ENCODE data around the gene TMEM247.

Gene TMEM247

DNA sequence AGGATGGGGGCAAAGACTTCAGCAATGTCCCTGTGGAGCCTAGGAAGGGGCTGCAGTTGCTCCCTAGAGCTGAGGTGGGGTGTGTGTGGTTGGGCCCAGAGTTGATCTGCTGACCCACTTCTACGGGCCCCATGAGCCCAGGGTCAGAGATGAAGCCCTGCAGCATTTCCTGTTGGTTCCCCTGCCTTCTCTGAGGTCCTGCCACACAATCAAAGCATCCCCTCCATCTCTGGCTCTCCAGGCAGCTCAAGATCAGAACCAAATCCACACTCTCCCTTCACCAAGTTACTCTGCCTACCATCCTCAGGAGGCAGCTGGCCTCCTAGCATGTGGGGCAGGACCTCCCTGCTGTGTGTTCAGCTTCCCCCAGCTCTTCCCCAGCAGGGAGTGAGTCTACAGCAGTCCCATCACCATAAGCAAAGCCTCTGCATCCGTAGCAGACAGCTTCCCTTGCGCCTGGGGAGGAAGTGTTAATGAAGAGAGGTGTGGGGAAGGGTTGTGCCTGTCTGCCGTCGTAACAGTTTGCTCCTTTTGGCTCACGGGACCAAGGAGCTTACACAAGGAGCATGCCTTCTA lies 26.9 kb downstream of the TMEM247 start:
- no peak for DNase-seq (ENCODE audit: extremely low spot score)
- POLR2A ChIA-PET = no interaction called here
- no peak for TF ChIP-seq NFRKB (IDR thresholded peaks at IDR 0.05)
- TF ChIP-seq ELF4 (IDR thresholded peaks at IDR 0.05) = no peak
- no peak for TF ChIP-seq TARDBP (IDR thresholded peaks at IDR 0.05)
- TF ChIP-seq L3MBTL2 (conservative IDR thresholded peaks at IDR 0.05) = no peak
- TF ChIP-seq LEF1 (IDR thresholded peaks at IDR 0.05; ENCODE audit: borderline replicate concordance) = no peak
- TF ChIP-seq FOXA1 (IDR thresholded peaks at IDR 0.05) = no peak
- no peak for TF ChIP-seq FOXM1 (IDR thresholded peaks at IDR 0.05; ENCODE audit: borderline replicate concordance)
- TF ChIP-seq HDGF (IDR thresholded peaks at IDR 0.05; ENCODE audit: borderline replicate concordance) = no peak
- no peak for TF ChIP-seq SP1 (IDR thresholded peaks at IDR 0.05)
- TF ChIP-seq, protein P1, sequence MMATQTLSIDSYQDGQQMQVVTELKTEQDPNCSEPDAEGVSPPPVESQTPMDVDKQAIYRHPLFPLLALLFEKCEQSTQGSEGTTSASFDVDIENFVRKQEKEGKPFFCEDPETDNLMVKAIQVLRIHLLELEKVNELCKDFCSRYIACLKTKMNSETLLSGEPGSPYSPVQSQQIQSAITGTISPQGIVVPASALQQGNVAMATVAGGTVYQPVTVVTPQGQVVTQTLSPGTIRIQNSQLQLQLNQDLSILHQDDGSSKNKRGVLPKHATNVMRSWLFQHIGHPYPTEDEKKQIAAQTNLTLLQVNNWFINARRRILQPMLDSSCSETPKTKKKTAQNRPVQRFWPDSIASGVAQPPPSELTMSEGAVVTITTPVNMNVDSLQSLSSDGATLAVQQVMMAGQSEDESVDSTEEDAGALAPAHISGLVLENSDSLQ (IDR thresholded peaks at IDR 0.05) = no peak
- no peak for TF ChIP-seq ZNF384 (IDR thresholded peaks at IDR 0.05)
- no peak for TF ChIP-seq SUZ12 (IDR thresholded peaks at IDR 0.05)
- CTCF ChIA-PET = no interaction called here

DNA sequence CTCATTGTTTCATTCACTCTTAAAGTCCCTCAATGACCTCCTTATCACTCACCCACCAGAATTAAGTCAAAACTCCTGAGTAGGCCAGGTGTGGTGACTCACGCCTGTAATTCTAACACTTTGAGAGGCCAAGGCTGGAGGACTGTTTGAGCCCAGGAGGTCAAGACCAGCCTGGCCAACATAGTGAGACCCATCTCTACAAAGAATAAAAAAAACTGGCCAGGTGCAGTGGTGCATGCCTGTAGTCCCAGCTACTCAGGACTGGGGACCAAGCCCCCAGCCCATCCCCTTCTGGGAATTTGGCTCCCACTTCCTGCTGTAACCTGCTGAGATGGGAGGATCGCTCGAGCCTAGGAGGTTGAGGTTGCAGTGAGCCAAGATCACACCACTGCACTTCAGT lies 28.9 kb downstream of the TMEM247 start:
- no peak for DNase-seq (ENCODE audit: extremely low spot score)
- ChIA-PET POLR2A (interaction anchor here (1.4 kb wide), 1 partner anchor 32 kb away, joined by 3 read pairs; no protein-coding TSS in a partner anchor), CTCF (no interaction called here)
- TF ChIP-seq SUZ12 (IDR thresholded peaks at IDR 0.05) (no peak), BHLHE40 (IDR thresholded peaks at IDR 0.05; ENCODE audit: borderline replicate concordance) (no peak), L3MBTL2 (conservative IDR thresholded peaks at IDR 0.05) (no peak), NFRKB (IDR thresholded peaks at IDR 0.05) (no peak), SP1 (IDR thresholded peaks at IDR 0.05) (no peak), FOXM1 (IDR thresholded peaks at IDR 0.05; ENCODE audit: borderline replicate concordance) (no peak), FOXK2 (IDR thresholded peaks at IDR 0.05) (no peak), ZNF384 (IDR thresholded peaks at IDR 0.05) (no peak), CTBP1 (IDR thresholded peaks at IDR 0.05; ENCODE audit: borderline replicate concordance) (no peak), TARDBP (IDR thresholded peaks at IDR 0.05) (no peak), HDGF (IDR thresholded peaks at IDR 0.05; ENCODE audit: borderline replicate concordance) (no peak), ARNT (IDR thresholded peaks at IDR 0.05) (no peak), FOXA1 (IDR thresholded peaks at IDR 0.05) (no peak), ELF4 (IDR thresholded peaks at IDR 0.05) (no peak), LEF1 (IDR thresholded peaks at IDR 0.05; ENCODE audit: borderline replicate concordance) (no peak)
- TF ChIP-seq, protein P1 (IDR thresholded peaks at IDR 0.05) = no peak

DNA sequence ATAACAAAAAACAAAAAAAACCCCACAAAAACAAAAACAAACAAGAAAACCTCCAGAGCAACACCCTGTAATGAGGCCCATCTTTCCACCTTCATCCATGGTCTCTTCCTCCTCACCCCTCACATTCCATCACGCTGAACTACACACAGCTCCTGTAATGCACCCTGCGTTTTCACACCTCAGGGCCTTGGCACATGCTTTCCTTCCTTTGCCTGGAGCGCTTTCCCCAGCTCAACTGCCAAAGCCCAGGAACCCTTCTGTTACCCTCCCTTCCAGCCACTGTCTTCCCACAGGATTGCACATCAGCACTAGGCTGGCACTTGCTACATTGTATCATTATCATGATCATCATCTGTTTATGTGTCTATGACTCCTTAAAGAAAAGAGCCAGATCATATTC lies 29.4 kb downstream of the TMEM247 start:
- TF ChIP-seq BHLHE40 (IDR thresholded peaks at IDR 0.05; ENCODE audit: borderline replicate concordance) (no peak), ARNT (IDR thresholded peaks at IDR 0.05) (no peak), NFRKB (IDR thresholded peaks at IDR 0.05) (no peak), FOXK2 (IDR thresholded peaks at IDR 0.05) (no peak), HDGF (IDR thresholded peaks at IDR 0.05; ENCODE audit: borderline replicate concordance) (no peak), L3MBTL2 (conservative IDR thresholded peaks at IDR 0.05) (no peak), FOXM1 (IDR thresholded peaks at IDR 0.05; ENCODE audit: borderline replicate concordance) (no peak), ELF4 (IDR thresholded peaks at IDR 0.05) (no peak), SUZ12 (IDR thresholded peaks at IDR 0.05) (no peak), LEF1 (IDR thresholded peaks at IDR 0.05; ENCODE audit: borderline replicate concordance) (no peak), SP1 (IDR thresholded peaks at IDR 0.05) (no peak), FOXA1 (IDR thresholded peaks at IDR 0.05) (no peak), ZNF384 (IDR thresholded peaks at IDR 0.05) (no peak), TARDBP (IDR thresholded peaks at IDR 0.05) (no peak), CTBP1 (IDR thresholded peaks at IDR 0.05; ENCODE audit: borderline replicate concordance) (no peak)
- TF ChIP-seq, protein P1 (IDR thresholded peaks at IDR 0.05) = no peak
- POLR2A ChIA-PET = no interaction called here
- DNase-seq (ENCODE audit: extremely low spot score) = no peak
- CTCF ChIA-PET = no interaction called here

DNA sequence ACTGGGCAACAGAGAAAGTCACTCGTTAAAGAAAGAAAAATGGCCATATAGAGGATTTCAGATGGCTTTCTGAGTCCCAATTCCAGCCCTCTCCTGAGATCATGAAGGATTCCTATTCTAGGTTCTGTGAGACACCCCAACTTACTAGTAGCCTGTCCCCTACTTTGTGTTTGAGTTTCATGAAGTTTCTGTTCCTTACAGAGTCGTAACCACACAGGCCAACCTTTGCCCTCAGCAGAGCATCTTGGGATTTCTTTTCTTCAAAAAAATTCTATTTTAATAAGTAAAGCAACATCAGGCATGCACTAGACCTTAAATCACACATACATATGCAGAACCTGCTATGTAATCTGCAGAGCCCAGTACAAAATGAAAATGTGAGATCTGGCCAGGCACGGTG lies 30.4 kb downstream of the TMEM247 start:
- ChIA-PET POLR2A (no interaction called here), CTCF (no interaction called here)
- no peak for TF ChIP-seq LEF1 (IDR thresholded peaks at IDR 0.05; ENCODE audit: borderline replicate concordance)
- TF ChIP-seq TARDBP (IDR thresholded peaks at IDR 0.05) = no peak
- TF ChIP-seq SUZ12 (IDR thresholded peaks at IDR 0.05) = no peak
- TF ChIP-seq ELF4 (IDR thresholded peaks at IDR 0.05) = no peak
- TF ChIP-seq FOXM1 (IDR thresholded peaks at IDR 0.05; ENCODE audit: borderline replicate concordance) = no peak
- no peak for TF ChIP-seq SP1 (IDR thresholded peaks at IDR 0.05)
- TF ChIP-seq, protein P1 (IDR thresholded peaks at IDR 0.05) = no peak
- no peak for TF ChIP-seq NFRKB (IDR thresholded peaks at IDR 0.05)
- no peak for TF ChIP-seq CTBP1 (IDR thresholded peaks at IDR 0.05; ENCODE audit: borderline replicate concordance)
- no peak for TF ChIP-seq L3MBTL2 (conservative IDR thresholded peaks at IDR 0.05)
- no peak for TF ChIP-seq FOXA1 (IDR thresholded peaks at IDR 0.05)
- no peak for TF ChIP-seq ARNT (IDR thresholded peaks at IDR 0.05)
- TF ChIP-seq BHLHE40 (IDR thresholded peaks at IDR 0.05; ENCODE audit: borderline replicate concordance) = no peak
- no peak for TF ChIP-seq FOXK2 (IDR thresholded peaks at IDR 0.05)
- no peak for DNase-seq (ENCODE audit: extremely low spot score)

DNA sequence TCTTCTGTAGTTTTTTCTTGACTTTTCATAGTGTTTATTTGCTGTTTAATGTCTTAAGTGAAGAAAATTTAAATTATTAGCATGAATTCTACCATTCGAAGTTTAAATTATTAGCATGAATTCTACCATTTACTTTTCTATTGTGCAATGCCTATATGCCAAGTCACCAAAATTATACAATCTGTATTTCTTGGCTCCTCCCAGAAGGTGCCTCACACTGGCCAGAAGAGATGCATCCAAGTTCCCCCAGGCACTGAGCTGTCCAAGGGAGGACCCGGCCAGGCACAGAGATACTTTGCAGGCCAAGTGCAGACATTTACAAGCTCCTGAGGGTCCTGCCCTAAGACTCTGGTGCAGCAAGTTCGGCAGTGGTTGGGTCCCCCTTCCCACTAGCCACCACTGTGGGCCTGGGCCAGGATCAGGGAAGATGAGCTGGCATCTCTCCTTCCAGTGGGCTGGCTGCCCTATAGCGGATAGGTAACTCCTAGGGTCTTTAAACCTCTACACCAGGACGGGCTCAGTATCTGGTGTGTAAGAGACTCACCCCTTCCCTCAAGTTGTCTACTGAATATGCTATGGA lies 31.3 kb downstream of the TMEM247 start:
- TF ChIP-seq LEF1 (IDR thresholded peaks at IDR 0.05; ENCODE audit: borderline replicate concordance) (no peak), ZNF384 (IDR thresholded peaks at IDR 0.05) (no peak), FOXA1 (IDR thresholded peaks at IDR 0.05) (no peak), HDGF (IDR thresholded peaks at IDR 0.05; ENCODE audit: borderline replicate concordance) (no peak), SP1 (IDR thresholded peaks at IDR 0.05) (no peak), L3MBTL2 (conservative IDR thresholded peaks at IDR 0.05) (no peak), SUZ12 (IDR thresholded peaks at IDR 0.05) (no peak), BHLHE40 (IDR thresholded peaks at IDR 0.05; ENCODE audit: borderline replicate concordance) (no peak), NFRKB (IDR thresholded peaks at IDR 0.05) (no peak), ARNT (IDR thresholded peaks at IDR 0.05) (no peak), ELF4 (IDR thresholded peaks at IDR 0.05) (no peak), FOXM1 (IDR thresholded peaks at IDR 0.05; ENCODE audit: borderline replicate concordance) (no peak), FOXK2 (IDR thresholded peaks at IDR 0.05) (no peak)
- CTCF ChIA-PET = no interaction called here
- no peak for DNase-seq (ENCODE audit: extremely low spot score)
- POLR2A ChIA-PET = no interaction called here
